Breast epithelium (tissue), 4 donors: ENCODE measurements around the gene RPL14. TPM values are rescaled to one million over a fixed set of nuclear protein-coding genes. Genes with fewer than 3 reads are reported as not detected.

Experiments
- DNase-seq, 2 donors: peaks; one replicate each; pipeline ENCODE4 v3.0.0-alpha.2; 2019; ENCODE audit warnings: low spot score in 2 of 2
- H3K27ac ChIP-seq, 2 donors: fragments of 200-600 bp; sonication (generic) in 1 of 2; one replicate each; pipeline ENCODE4 v1.5.1; 2016 to 2019; ENCODE audit warnings: mild to moderate bottlenecking in 1 of 2
- H3K27me3 ChIP-seq, 2 donors: fragments of 200-600 bp; sonication (generic) in 1 of 2; one replicate each; pipeline versions ENCODE4 v1.5.1 to v1.6.0; 2017 to 2019; ENCODE audit warnings: control low read depth in 1 of 2, mild to moderate bottlenecking in 1 of 2
- H3K36me3 ChIP-seq: fragments of 200-600 bp; one replicate; pipeline ENCODE4 v1.5.1; 2019
- H3K4me1 ChIP-seq, 2 donors: fragments of 200-600 bp; sonication (generic); one replicate each; pipeline ENCODE4 v1.5.1; 2016 to 2019; ENCODE audit warnings: control low read depth in 1 of 2
- H3K4me3 ChIP-seq, 3 donors: fragments of 200-600 bp; sonication (generic); 1 replicate in 2 of 3; 2 replicates in 1 of 3; pipeline ENCODE4 v1.5.1; 2016 to 2019; ENCODE audit warnings: mild to moderate bottlenecking in 3 of 3, moderate library complexity in 2 of 3
- H3K9me3 ChIP-seq, 2 donors: fragments of 200-600 bp; sonication (generic) in 1 of 2; one replicate each; pipeline ENCODE4 v1.5.1; 2016 to 2019; ENCODE audit warnings: control low read depth in 1 of 2
- POLR2A ChIP-seq: fragments of 450-650 bp; IDR thresholded peaks from one replicate; pipeline ENCODE4 v1.6.1; 2016; ENCODE audit warnings: antibody characterized with exemption, mild to moderate bottlenecking, moderate library complexity
- POLR2AphosphoS5 ChIP-seq, 3 donors: sonication (generic); formaldehyde crosslinking; IDR thresholded peaks; one replicate each; pipeline ENCODE4 v1.6.1; 2017; ENCODE audit warnings: antibody characterized with exemption in 3 of 3
- intact Hi-C: fragments of 100-400 bp; cut with DNase I; formaldehyde crosslinking; loops from one replicate; pipeline ENCODE4 v1.15.1; 2023; ENCODE audit warnings: low total_unique reads
- total RNA-seq, 3 donors: library from RNA; depleted of rRNA; stranded (reverse); fragments of >200 nt; gene quantifications; one replicate each; pipeline ENCODE4 v1.1.0, GENCODE V29; 2016
- TF ChIP-seq, protein P1 (sequence below), 3 donors: fragments of 450-650 bp; IDR thresholded peaks; one replicate each; pipeline ENCODE4 v1.5.1; 2016 to 2017; ENCODE audit warnings: antibody characterized with exemption in 3 of 3, mild to moderate bottlenecking in 3 of 3, moderate library complexity in 3 of 3

Gene RPL14
- 100 to 1,000 TPM; 369 to 547 (median 461) TPM for total RNA-seq

DNA sequence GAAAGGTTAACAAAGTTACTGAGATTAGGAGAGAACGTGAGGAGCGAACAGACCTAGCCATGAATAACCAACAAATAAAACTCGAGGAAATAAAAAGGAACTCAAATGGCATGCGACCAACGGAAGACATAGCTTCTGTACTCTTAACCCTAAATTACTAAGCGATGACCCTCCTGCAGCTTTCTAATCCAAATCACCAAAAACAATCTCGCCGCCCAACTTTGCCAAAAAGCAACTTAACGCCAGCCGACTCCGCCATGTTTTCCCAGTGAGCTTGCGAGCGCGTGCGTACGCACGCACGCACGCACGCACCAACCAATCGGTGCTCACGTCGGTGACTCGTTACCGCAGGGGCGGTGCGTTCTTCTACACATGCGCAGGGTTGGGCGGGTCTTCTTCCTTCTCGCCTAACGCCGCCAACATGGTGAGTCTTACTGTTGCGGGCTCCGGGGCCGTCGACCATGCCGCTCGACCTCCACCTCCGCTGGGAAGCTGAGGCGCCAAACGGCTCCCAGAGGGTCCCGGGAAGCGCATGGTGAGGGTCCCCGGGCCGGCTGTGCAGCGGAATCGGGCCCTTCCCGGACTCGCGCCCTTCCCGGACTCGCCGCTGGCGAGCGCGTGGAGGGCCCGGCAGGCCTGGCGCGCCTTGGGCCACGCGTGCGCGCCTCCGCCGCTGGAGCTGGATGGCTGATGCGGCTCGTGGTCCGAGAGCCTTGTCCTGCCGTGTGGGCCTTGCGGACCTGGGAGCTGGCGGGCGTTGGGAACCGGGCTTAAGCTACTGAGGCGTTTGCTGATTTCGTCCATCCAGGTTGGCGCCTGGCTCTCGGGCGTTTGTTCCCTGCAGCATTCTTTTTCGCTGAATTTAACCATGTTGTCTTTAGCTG, at the start of gene RPL14:
RPL14 (plus strand) TSS at position 400 of the 884 bp plus-strand sequence; CDS start at position 533, 133 bp downstream.
- TF ChIP-seq POLR2AphosphoS5 (IDR thresholded peaks at IDR 0.05): peak; percentile 91 to 96 (median 91)
- TF ChIP-seq, protein P1, sequence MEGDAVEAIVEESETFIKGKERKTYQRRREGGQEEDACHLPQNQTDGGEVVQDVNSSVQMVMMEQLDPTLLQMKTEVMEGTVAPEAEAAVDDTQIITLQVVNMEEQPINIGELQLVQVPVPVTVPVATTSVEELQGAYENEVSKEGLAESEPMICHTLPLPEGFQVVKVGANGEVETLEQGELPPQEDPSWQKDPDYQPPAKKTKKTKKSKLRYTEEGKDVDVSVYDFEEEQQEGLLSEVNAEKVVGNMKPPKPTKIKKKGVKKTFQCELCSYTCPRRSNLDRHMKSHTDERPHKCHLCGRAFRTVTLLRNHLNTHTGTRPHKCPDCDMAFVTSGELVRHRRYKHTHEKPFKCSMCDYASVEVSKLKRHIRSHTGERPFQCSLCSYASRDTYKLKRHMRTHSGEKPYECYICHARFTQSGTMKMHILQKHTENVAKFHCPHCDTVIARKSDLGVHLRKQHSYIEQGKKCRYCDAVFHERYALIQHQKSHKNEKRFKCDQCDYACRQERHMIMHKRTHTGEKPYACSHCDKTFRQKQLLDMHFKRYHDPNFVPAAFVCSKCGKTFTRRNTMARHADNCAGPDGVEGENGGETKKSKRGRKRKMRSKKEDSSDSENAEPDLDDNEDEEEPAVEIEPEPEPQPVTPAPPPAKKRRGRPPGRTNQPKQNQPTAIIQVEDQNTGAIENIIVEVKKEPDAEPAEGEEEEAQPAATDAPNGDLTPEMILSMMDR (IDR thresholded peaks at IDR 0.05): peak in 1 of 3 donors; percentile 31
- TF ChIP-seq POLR2A: peak; percentile 90
- Histone ChIP-seq H3K4me1 (peaks cover 2 to 11% of the 10 kb centered on the region in 2 donors), H3K36me3 (no peaks in the 10 kb centered on the region), H3K27ac (peak within 1 kb of the TSS; percentile 93 to 95), H3K9me3 (no peaks in the 10 kb centered on the region), H3K27me3 (no peaks in the 10 kb centered on the region), H3K4me3 (peak within 1 kb of the TSS; percentile 89 to 97 (median 95))
- peak; percentile 96 for DNase-seq
- intact Hi-C loops: no loop called here

DNA sequence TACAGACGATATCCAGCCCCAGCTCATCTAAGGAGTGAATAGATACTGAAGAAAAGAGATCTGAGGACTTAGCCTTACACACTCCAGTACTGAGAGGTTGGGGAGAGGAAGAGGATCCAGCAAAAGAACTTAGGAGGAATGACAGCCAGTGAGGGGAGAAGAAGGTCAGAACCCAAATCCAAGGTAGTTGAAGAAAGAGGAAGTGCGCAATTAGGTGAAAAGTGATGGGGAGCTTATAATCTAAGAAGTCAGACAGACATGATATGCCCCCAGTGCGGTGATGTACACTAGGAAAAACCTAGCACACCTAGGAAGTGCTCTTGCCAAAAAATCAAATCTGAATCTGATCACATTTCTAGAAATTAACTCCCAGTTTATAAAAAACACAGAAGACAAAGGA, 49.5 kb upstream of the RPL14 start:
- intact Hi-C loops: no loop called here
- no peaks in the 10 kb centered on the region for H3K9me3 ChIP-seq
- no peaks in the 10 kb centered on the region for H3K27me3 ChIP-seq
- no peaks in the 10 kb centered on the region for H3K4me1 ChIP-seq
- no peak for DNase-seq
- no peaks in the 10 kb centered on the region for H3K36me3 ChIP-seq
- no peak overlapping the region for H3K27ac ChIP-seq
- TF ChIP-seq, protein P1 (IDR thresholded peaks at IDR 0.05): no peak
- no peak for TF ChIP-seq POLR2A
- no peak for TF ChIP-seq POLR2AphosphoS5 (IDR thresholded peaks at IDR 0.05)
- H3K4me3 ChIP-seq: no peak overlapping the region

DNA sequence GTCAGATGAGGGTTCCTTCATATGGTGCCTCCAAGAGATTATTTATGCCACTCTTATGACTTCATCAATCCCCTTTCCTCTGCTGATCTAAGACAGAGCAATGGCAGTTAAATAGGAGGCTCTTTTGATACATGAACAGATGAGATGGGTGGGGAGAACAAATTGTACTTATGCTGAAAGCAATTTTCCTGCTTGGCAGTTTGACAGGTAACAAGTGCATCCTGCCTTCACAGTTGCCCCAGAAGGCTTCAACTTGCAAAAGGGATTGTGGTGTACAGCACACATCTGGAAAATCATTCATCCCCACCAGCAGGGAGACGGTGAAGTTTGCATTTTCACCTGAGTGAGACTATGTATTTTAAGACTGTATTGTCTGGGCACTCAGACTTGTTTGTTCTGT, 42.9 kb upstream of the RPL14 start:
- Histone ChIP-seq H3K4me1 (no peaks in the 10 kb centered on the region), H3K36me3 (no peaks in the 10 kb centered on the region), H3K9me3 (no peaks in the 10 kb centered on the region), H3K27ac (no peak overlapping the region), H3K27me3 (no peaks in the 10 kb centered on the region), H3K4me3 (no peak overlapping the region)
- TF ChIP-seq POLR2AphosphoS5 (IDR thresholded peaks at IDR 0.05) (no peak), POLR2A (no peak)
- TF ChIP-seq, protein P1 (IDR thresholded peaks at IDR 0.05): no peak
- intact Hi-C loops: no loop called here
- no peak for DNase-seq

DNA sequence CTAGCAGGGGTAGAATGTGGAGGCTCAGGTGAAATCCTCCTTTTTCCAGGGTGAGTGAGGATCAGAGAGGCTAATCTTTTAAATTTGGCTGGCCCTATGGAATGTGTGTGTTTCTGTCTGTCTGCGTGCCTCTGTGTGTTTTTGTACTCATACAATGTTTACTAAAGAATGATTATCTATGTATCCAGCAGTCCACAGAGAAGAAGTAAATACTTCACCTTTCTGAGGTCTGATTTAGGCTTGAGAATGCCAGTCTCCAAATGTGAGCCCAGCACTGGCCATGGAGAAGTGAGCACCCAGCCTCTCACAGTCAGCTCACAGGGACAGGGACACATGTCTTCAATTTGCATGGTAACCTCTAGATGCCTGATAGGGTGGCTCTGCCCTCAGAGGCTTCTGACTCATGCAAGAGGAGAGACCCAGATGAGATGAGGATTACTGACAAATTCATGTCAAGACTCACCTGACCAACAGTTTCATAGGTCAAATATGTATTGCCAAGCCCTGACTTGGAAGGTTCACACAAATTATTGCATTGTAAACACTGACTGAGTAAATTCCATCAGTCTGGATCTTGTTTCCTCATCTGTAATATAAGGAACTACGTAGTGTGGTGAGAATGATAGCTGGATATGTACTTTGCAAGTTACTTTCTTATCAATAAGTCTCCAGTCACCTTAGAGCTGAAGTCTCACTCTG, 39.1 kb upstream of the RPL14 start:
- Histone ChIP-seq H3K27ac (no peak overlapping the region), H3K36me3 (no peaks in the 10 kb centered on the region), H3K9me3 (no peaks in the 10 kb centered on the region), H3K4me3 (no peak overlapping the region), H3K27me3 (no peaks in the 10 kb centered on the region), H3K4me1 (no peaks in the 10 kb centered on the region)
- no peak for DNase-seq
- no peak for TF ChIP-seq POLR2AphosphoS5 (IDR thresholded peaks at IDR 0.05)
- intact Hi-C loops: no loop called here

DNA sequence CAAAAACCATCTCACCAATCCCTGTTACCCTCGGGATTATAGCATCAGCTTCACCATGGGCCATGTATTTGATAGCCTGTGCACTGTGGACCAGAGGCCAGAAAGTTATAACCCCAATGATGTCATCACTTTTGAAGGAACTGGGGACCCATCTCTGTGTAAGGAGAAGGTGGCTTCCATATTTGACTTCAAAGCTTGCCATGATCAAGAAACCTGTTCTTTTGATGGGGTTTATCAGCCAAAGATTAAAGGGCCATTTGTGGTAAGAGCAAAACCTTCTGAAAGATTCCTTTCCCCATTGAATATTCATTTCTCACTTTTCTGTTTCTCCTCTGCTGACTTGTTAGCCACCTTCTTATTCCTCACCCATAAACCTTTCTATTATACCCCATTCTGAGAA, 34.3 kb upstream of the RPL14 start:
- no peak overlapping the region for H3K4me3 ChIP-seq
- DNase-seq: no peak
- no peaks in the 10 kb centered on the region for H3K9me3 ChIP-seq
- H3K27ac ChIP-seq: no peak overlapping the region
- no peaks in the 10 kb centered on the region for H3K36me3 ChIP-seq
- no peaks in the 10 kb centered on the region for H3K27me3 ChIP-seq
- no peak for TF ChIP-seq POLR2AphosphoS5 (IDR thresholded peaks at IDR 0.05)
- no peak for TF ChIP-seq POLR2A
- TF ChIP-seq, protein P1 (IDR thresholded peaks at IDR 0.05): no peak
- intact Hi-C loops: no loop called here
- H3K4me1 ChIP-seq: no peaks in the 10 kb centered on the region
